GM15510 (cell line): Measurements from ENCODE around the gene MRPL55.

Source experiments
- POLR2A ChIP-seq: IDR thresholded peaks from 3 replicates; pipeline ENCODE4 v1.6.1; 2011; ENCODE audit warnings: borderline replicate concordance; ENCODE audit not compliant: insufficient read length; ENCODE audit errors: extremely low read depth

Gene MRPL55

DNA sequence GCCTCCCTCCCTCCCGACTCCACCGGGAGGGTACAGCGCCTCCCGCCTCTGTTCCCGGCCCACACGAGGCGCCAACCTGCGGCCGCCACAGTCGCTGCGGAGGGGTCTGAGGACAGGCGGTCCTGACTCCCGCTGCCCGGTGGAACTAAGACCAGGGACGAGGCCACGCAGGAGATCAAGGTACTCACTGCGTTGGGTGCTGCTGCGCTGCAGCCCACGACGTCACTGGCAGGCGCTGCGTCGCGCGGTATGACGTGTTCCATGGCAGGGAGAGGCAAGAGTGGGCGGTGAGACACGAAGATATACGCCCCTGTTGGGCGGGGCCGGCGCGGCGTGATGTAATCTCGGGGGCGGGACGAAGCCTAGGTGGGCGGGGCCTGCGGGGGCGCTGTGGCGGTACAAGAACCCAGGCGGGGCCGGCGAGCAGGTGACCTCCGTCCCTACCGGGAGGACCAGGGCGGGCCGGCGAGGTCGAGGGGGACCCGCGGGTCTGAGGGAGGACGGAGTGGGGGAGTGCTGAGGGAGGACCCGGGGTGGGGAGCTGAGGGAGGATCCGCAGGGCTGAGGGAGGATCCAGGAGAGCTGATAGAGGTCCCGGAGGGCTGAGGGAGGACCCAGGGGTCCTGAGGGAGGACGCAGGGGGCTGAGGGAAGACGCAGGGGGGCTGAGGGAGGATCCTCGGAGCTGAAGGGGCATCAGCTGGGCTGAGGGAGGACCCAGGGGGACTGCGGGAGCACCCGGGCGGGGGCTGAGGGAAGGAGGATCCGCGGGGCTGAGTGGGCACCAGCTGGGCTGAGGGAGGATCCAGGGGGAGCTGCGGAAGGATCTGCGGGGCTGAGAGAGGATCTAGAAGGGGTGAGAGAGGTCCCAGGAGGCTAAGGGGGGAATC lies at the start of gene MRPL55:
Gene MRPL55, minus strand, starts transcription at position 227 of the 889 bp plus-strand sequence. CDS start 1,039 bp downstream, outside the sequence.
- TF ChIP-seq POLR2A: peak; percentile 96

DNA sequence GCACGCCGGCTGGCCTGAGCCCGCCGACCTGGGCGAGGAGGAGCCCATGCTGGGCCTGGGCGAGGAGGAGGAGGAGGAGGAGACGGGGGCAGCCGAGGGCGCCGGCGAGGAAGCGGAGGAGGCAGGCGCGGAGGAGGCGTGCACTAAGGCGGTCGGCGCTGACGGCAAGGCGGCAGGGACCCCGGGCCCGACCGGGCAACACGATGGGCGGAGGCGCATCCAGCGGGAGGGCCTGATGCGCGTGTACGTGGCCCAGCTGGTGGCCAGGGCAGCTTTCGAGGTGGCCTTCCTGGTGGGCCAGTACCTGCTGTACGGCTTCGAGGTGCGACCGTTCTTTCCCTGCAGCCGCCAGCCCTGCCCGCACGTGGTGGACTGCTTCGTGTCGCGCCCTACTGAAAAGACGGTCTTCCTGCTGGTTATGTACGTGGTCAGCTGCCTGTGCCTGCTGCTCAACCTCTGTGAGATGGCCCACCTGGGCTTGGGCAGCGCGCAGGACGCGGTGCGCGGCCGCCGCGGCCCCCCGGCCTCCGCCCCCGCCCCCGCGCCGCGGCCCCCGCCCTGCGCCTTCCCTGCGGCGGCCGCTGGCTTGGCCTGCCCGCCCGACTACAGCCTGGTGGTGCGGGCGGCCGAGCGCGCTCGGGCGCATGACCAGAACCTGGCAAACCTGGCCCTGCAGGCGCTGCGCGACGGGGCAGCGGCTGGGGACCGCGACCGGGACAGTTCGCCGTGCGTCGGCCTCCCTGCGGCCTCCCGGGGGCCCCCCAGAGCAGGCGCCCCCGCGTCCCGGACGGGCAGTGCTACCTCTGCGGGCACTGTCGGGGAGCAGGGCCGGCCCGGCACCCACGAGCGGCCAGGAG lies 49.3 kb upstream of the MRPL55 start:
- no peak for TF ChIP-seq POLR2A

DNA sequence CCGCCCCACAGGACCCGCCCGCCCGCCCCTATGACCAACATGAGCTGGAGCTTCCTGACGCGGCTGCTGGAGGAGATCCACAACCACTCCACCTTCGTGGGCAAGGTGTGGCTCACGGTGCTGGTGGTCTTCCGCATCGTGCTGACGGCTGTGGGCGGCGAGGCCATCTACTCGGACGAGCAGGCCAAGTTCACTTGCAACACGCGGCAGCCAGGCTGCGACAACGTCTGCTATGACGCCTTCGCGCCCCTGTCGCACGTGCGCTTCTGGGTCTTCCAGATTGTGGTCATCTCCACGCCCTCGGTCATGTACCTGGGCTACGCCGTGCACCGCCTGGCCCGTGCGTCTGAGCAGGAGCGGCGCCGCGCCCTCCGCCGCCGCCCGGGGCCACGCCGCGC lies 48.6 kb upstream of the MRPL55 start:
- TF ChIP-seq POLR2A: no peak

DNA sequence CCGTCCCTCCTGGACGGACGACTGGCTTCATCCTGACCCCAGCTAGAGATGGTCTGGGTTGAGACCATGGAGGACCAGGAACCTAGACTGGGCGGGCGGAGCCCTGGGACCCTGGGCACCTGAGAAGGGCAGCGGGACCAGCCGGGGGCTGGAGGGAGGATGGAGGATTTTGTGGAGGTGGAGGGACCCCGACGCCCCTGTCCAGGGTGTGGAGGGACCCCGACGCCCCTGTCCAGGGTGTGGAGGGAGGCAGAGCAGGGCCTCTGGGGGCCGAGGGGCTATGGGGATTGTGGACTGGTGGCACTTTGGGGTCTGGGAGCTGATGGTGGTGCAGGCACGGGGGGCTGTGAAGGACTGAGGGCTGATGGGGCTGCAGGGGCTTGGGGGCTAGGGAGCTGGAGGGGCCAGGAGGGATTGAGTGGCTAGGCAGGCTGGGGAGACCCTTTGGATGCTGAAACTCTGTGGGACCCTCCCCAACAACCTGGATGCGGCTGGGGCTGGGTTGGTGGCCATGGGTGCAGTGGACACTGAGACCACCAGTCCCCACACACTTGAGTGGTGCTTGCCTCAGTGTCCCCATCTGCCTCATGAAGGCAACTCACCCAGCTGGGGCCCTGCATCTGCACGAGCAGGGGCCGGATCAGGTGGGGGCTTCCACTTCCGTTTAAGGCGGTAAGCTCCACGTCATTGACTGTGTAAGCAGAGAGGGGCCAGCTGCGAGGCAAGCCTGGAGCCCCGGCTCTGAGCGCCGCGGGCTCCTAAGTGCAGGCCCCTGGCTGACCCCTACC lies 48.0 kb upstream of the MRPL55 start:
- no peak for TF ChIP-seq POLR2A

DNA sequence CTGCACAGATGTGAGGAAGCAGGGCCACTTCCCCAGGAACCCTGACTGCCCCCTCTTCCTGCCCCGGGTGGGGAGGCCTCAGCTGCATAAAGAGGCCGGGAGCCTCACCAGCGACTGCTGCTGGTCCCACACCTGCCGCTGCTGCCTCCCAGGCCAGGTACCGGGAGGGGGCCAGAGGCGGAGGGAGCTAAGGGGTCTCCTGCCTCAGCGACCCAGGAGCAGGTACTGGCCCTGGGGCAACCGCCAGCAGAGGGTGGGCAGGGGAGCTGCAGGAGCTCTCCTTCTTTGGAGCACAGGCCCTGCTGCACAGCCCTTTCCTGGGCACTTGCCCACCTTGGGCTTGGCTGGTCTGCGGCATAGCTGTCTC lies 47.4 kb upstream of the MRPL55 start:
- TF ChIP-seq POLR2A: no peak

DNA sequence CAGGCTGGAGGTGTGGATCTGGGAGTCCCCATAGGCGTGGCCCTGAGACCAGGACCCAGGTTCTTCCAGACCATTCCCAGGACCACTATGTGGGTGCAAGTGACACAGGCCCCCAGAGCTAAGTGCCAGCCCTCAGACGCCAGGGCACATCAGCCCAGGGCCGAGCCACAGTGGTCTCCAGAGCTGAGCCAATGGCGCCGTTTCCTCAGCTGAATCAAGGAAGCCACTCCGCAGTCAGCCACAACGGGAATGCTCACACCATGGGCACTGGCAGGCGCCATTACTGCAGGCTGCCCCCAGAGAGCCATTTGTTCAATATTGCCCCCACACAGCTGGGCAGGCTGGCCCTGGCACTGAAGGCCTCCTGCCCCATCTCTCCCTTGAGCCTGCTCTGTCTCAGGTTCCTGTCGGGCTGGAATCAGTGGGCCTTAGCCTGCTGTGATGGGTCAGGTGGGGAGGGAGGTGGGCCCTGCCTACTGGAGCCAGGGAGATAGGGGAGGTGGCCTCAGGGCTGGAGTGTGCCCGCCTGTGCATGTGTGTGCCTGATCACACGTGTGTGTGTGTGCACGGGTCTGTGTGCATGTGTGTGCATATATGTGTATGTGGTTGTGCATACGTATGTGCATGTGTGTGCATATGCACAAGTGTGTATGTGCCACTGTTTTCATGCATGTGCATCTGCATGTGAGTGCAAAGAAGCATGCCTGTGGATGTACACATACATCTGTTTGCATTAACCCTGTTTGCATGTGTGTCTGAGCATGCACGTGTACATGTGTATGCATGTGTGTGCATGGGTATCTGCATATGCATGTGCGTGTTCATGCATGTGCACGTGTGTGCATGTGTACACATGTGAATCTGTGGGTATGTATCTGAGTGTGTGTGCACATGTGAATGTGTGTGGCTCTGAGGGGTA lies 46.8 kb upstream of the MRPL55 start:
- no peak for TF ChIP-seq POLR2A

DNA sequence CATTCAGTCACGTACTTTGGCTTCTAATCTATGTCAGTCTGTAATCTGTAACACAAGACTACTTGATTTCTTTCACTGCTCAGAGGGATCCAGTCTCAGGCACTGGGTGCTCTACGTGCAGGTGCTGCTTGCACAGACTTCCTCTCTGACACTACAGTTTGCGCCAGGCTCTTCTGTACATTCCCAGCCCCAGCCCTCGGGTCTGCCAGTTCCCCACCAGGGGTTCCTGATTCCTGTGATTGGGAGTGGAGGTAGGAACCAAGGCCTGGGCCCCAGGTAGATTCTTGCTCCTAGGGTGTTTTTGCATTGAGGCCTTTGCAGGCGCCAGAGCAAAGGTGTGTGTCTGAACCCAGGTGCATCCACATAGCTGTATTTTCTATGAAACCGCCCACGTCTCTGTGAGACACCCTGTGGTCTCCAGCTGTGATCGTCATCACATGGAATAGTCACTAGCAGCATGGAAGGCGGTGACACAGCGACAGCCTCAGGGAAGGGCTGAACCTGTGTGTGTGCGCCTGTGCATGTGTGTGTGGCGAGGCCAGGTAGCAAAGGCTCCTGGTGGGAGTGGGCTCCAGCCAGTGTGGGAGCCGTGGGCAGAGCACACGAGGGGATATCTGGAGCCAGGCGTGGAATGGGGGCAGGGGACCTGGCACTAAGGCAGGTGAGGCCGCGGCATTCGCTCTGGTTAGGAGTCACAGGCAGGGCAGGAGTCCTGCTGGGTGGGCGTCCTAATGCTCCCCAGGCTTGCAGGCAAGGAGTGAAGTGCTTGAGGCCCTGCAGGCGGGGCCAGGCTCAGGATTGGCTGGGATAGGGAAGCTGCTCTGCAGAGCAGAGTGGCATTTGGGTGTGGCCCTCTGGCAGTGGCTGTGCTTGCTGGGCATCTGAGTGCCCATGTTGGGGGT lies 45.8 kb upstream of the MRPL55 start:
- no peak for TF ChIP-seq POLR2A

DNA sequence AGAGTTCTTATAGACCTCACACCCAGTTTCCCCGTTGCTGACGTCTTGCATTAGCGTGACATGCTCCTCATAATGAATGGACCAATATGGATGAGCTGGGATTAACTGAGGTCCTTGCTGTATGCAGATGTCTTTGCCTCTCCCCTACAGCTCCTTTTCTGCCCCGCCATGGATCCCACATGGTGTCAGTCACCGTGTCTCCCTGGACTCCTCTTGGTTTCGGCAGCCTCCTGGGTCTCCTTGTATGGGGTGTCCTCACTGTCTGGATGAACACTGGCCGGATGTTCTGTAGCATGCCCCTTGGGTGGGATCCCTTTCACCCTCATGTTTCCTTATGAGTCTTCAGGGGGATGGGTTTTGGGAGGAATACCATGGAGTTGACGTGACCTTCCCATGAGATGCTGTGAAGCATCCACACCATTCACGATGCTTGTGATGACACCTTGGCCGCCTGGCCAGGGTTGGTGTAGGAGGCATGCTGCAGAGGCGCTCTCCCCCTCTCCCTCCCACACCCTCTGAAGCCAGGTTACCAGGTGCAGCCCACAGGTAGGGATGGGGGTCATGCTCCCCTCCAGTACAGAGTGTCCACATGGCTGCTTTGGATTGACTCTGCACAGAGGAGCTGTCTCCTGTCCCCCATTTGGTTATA lies 45.0 kb upstream of the MRPL55 start:
- no peak for TF ChIP-seq POLR2A

DNA sequence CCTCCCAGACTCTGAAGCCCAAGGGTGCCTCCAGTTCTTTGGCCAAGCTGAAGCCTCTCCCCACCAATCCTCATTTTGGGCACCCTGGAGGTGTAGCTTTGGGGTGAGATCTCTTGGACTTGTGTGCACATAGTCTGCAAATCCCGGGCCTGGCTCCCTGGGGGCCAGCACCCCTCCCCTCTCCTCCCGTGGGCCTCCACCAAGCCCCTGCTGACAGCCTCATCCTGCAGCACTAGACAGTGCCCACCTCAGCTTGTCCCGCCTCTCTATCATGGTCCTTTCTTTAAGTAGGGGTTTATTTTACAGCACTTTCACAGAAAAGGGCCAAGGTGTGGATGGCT lies 43.8 kb upstream of the MRPL55 start:
- no peak for TF ChIP-seq POLR2A

DNA sequence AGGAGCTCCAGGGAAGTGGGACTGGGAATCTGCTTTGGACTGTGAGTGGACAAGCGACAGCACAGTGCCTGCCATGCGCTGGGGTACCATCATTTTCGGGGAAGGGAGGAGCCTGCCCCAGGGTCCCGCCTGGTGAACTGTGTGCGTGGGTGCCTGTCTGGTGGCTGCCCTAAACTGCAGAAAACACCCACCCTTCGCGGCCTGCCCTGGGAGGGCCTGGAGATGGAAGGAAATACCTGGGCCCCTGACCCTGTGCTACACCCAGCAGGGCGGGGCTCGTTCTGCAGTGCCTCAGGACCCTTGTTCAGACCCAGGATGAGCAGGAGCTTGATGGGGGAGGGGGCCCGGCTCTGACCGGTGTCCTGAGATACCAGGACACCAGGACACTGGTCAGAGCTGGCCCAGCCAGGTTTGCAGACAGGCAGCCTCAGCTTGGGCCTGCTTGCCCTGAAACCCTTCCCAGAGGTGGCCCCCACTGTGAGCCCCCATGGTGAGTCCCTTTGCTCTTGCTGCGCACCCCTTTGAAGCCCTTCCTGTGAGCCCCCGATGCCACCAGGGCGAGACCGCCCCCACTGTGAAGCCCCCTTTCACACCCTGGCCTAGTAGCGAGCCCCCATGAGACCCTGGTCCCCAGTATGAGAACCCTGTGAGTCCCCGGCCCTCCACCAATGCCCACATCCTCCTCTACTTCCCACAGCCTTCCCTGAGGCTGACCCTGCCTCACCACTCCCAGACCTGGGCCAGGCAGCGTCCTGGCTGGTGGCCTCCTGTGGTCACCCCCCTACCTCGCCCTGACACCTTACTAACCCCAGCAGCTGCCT lies 43.2 kb upstream of the MRPL55 start:
- no peak for TF ChIP-seq POLR2A

DNA sequence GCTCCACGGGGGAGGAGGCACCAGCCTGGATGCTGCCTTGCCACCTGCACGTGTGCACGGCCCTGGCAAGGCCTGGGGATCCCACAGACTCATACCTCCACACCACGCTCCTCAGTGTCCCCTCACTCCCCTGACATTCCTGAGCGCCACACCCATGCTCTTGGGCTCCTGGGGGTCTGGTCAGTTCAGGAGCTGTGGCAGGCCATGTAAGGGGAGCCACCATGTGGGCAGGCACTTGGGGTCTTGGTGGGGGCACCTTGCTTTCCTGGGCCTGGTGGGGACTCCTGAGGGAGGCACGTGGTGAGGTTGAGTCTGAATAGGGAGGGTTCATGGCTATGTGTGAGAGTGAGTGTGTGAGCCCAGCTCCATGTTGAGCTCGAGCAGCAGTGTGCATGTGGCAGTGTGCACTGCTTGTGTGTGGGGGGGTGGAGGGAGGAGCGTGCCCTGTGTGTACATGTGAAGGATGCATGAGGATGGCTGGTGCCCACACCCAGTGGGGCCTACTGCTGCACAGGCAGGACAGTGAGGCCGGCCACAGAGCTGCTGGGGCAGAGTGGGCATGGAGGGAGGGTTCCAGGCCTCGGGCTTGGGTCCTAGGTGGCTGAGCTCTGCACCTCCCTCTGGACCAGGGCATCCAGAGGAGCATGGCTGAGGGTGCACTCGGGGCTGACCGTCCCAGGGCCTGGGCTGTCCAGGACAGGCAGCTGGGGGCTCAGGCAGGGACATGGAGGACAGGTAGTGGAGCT lies 42.3 kb upstream of the MRPL55 start:
- TF ChIP-seq POLR2A: no peak
